Endodermal cell (in vitro differentiated cells): ENCODE measurements around the gene KHSRP. TPM values are rescaled to one million over a fixed set of nuclear protein-coding genes. Genes with fewer than 3 reads are reported as not detected.

Experiments
- DNase-seq: peaks from one replicate; pipeline ENCODE4 v3.0.0-alpha.2; 2017
- H3K27ac ChIP-seq: 2 replicates; pipeline ENCODE4 v1.5.1; 2013; ENCODE audit warnings: mild to moderate bottlenecking, low read depth, low read length, moderate library complexity
- H3K27me3 ChIP-seq: 2 replicates; pipeline ENCODE4 v1.6.1; 2013; ENCODE audit warnings: mild to moderate bottlenecking, low read length, moderate library complexity; ENCODE audit not compliant: insufficient read depth, control insufficient read depth, poor library complexity, severe bottlenecking
- H3K36me3 ChIP-seq: 2 replicates; pipeline ENCODE4 v1.7.0; 2013; ENCODE audit warnings: mild to moderate bottlenecking, low read length, moderate library complexity; ENCODE audit not compliant: control insufficient read depth, insufficient read depth
- H3K4me1 ChIP-seq: one replicate; pipeline ENCODE4 v1.7.0; 2013; ENCODE audit warnings: low read length; ENCODE audit not compliant: control insufficient read depth, insufficient read depth
- H3K4me3 ChIP-seq: 2 replicates; pipeline ENCODE4 v1.5.1; 2013; ENCODE audit warnings: mild to moderate bottlenecking, low read length, moderate library complexity
- H3K9ac ChIP-seq: 2 replicates; pipeline ENCODE4 v1.6.1; 2013; ENCODE audit warnings: mild to moderate bottlenecking, low read length, moderate library complexity; ENCODE audit not compliant: poor library complexity, severe bottlenecking; ENCODE audit errors: extremely low read depth
- H3K9me3 ChIP-seq: 2 replicates; pipeline ENCODE4 v1.6.1; 2013; ENCODE audit warnings: mild to moderate bottlenecking, low read length, moderate library complexity; ENCODE audit not compliant: control insufficient read depth
- H3K27ac Mint-ChIP-seq: 2 replicates; pipeline ENCODE4 v1.8.0; 2020; ENCODE audit warnings: mixed read lengths
- H3K27me3 Mint-ChIP-seq: 2 replicates; pipeline ENCODE4 v1.8.0; 2021; ENCODE audit warnings: mild to moderate bottlenecking, mixed read lengths; ENCODE audit not compliant: insufficient read depth
- H3K36me3 Mint-ChIP-seq: 2 replicates; pipeline ENCODE4 v1.8.0; 2020; ENCODE audit warnings: low read depth, mixed read lengths
- H3K4me1 Mint-ChIP-seq: 2 replicates; pipeline ENCODE4 v1.8.0; 2020; ENCODE audit warnings: mixed read lengths
- H3K4me3 Mint-ChIP-seq: 2 replicates; pipeline ENCODE4 v1.8.0; 2020; ENCODE audit warnings: mild to moderate bottlenecking, moderate library complexity, mixed read lengths
- H3K9me3 Mint-ChIP-seq: 2 replicates; pipeline ENCODE4 v1.8.0; 2020; ENCODE audit warnings: mild to moderate bottlenecking, mixed read lengths
- CTCF ChIP-seq: fragments of 200-600 bp; sonication (generic); conservative IDR thresholded peaks from 2 replicates; pipeline ENCODE4 v1.5.0; 2021; ENCODE audit warnings: antibody characterized with exemption, mild to moderate bottlenecking
- WGBS, 2 experiments: methylation state at CpG; one replicate each; pipeline versions ENCODE4 v1.1.5 to v1.1.7; 2013; ENCODE audit warnings: missing lambda C conversion rate in 2 of 2, mixed read lengths in 1 of 2; ENCODE audit not compliant: insufficient coverage in 1 of 2, insufficient read length in 1 of 2; 5-methylcytosine and 5-hydroxymethylcytosine counted together
- total RNA-seq, 2 donors: library from RNA; stranded (reverse); fragmentation: NEBNext Ultra II Directional in 1 of 2; extraction: Animal tissue kit (Norgen Biotek cat#: 25700) in 1 of 2; gene quantifications; 2 replicates in 1 of 2; 3 replicates in 1 of 2; pipeline ENCODE4 v1.2.1, GENCODE V29; 2021

KHSRP gene
- total RNA-seq, 2 donors from 2014 or later = 454 to 476 TPM

GRCh38 chr19:6467384-6467783 lies 42.8 kb upstream of the KHSRP start:
- Mint-ChIP-seq H3K9me3 (no peaks in the 10 kb centered on the region), H3K27ac (no peak overlapping the region)
- TF ChIP-seq CTCF = no peak

GRCh38 chr19:6466526-6467248 lies 42.1 kb upstream of the KHSRP start:
- no peaks in the 10 kb centered on the region for H3K9me3 Mint-ChIP-seq
- H3K27ac Mint-ChIP-seq = no peak overlapping the region
- Histone ChIP-seq H3K27ac (no peak overlapping the region), H3K4me3 (no peak overlapping the region), H3K27me3 (peaks cover 15% of the 10 kb centered on the region), H3K36me3 (peaks cover 10% of the 10 kb centered on the region), H3K4me1 (peaks cover 6% of the 10 kb centered on the region), H3K9me3 (no peaks in the 10 kb centered on the region), H3K9ac (no peak overlapping the region)
- no peak for TF ChIP-seq CTCF
- DNase-seq = no peak
- H3K27me3 Mint-ChIP-seq = peaks cover 15% of the 10 kb centered on the region
- no peak overlapping the region for H3K4me3 Mint-ChIP-seq
- 93 to 95% methylated on average over 16 to 21 of the region's 21 CpGs for WGBS, 2 experiments
- H3K36me3 Mint-ChIP-seq = peaks cover 43% of the 10 kb centered on the region
- peaks cover 32% of the 10 kb centered on the region for H3K4me1 Mint-ChIP-seq

More at GRCh38 chr19:6467384-6467783, 42.8 kb upstream of the KHSRP start:
- H3K4me1 ChIP-seq = peaks cover 6% of the 10 kb centered on the region
- Mint-ChIP-seq H3K4me3 (no peak overlapping the region), H3K4me1 (peaks cover 32% of the 10 kb centered on the region), H3K36me3 (peaks cover 43% of the 10 kb centered on the region), H3K27me3 (peaks cover 10% of the 10 kb centered on the region)
- no peaks in the 10 kb centered on the region for H3K9me3 ChIP-seq
- DNase-seq = no peak
- no peak overlapping the region for H3K27ac ChIP-seq
- H3K27me3 ChIP-seq = peaks cover 11% of the 10 kb centered on the region
- H3K9ac ChIP-seq = no peak overlapping the region
- H3K4me3 ChIP-seq = no peak overlapping the region
- peaks cover 10% of the 10 kb centered on the region for H3K36me3 ChIP-seq
- 90 to 91% methylated on average over 3 to 8 of the region's 8 CpGs for WGBS, 2 experiments

- peaks cover 15% of the 10 kb centered on the region for H3K27me3 ChIP-seq
- Mint-ChIP-seq H3K27ac (no peak overlapping the region), H3K27me3 (peaks cover 15% of the 10 kb centered on the region), H3K4me1 (peaks cover 28% of the 10 kb centered on the region), H3K9me3 (no peaks in the 10 kb centered on the region), H3K4me3 (peak overlapping the region; percentile 81), H3K36me3 (peaks cover 43% of the 10 kb centered on the region)
- H3K4me3 ChIP-seq = no peak overlapping the region
- H3K36me3 ChIP-seq = peaks cover 10% of the 10 kb centered on the region
- peaks cover 6% of the 10 kb centered on the region for H3K4me1 ChIP-seq
- 91 to 95% methylated on average over 8 of the region's 8 CpGs for WGBS, 2 experiments
- DNase-seq = no peak
- H3K9me3 ChIP-seq = no peaks in the 10 kb centered on the region
- no peak overlapping the region for H3K9ac ChIP-seq
- no peak overlapping the region for H3K27ac ChIP-seq
- TF ChIP-seq CTCF = no peak
These were observed 41.1 kb upstream of the KHSRP start for GRCh38 chr19:6465663-6466062.
